ENCODE results near the gene MAP2K1.

- no peak for TF ChIP-seq REST (IDR thresholded peaks at IDR 0.05; ENCODE audit: low read depth, low read length)
- no peak for TF ChIP-seq CTCF (IDR thresholded peaks at IDR 0.05)
- TF ChIP-seq ZBTB33 (IDR thresholded peaks at IDR 0.05; ENCODE audit: borderline replicate concordance, low read depth): no peak
- no peak for TF ChIP-seq RAD21 (IDR thresholded peaks at IDR 0.05; ENCODE audit: low read length)
- TF ChIP-seq POLR2AphosphoS5 (IDR thresholded peaks at IDR 0.05; ENCODE audit: low read depth, low read length): no peak
- TF ChIP-seq TAF1 (IDR thresholded peaks at IDR 0.05; ENCODE audit: borderline replicate concordance, low read depth, low read length): no peak
- no peak for TF ChIP-seq MAX (IDR thresholded peaks at IDR 0.05; ENCODE audit: low read depth)
- TF ChIP-seq EZH2phosphoT487 (IDR thresholded peaks at IDR 0.05; ENCODE audit: borderline replicate concordance, low read depth): no peak
- TF ChIP-seq SIN3A (IDR thresholded peaks at IDR 0.05; ENCODE audit: borderline replicate concordance, low read depth, low read length): no peak
- no peak for TF ChIP-seq TCF12 (IDR thresholded peaks at IDR 0.05)
- no peak for TF ChIP-seq MEF2A (IDR thresholded peaks at IDR 0.05; ENCODE audit: borderline replicate concordance, low read depth)
- no peak for TF ChIP-seq IRF3 (IDR thresholded peaks at IDR 0.05; ENCODE audit: low read depth, low read length)
- TF ChIP-seq JUND (IDR thresholded peaks at IDR 0.05): no peak
Observed at GRCh38 chr15:66402761-66403284, 16.1 kb downstream of the MAP2K1 start.

Data from SK-N-SH (cell line).